SK-N-SH (cell line): ENCODE measurements around the gene IGF1R. TPM values are rescaled to one million over a fixed set of nuclear protein-coding genes. Genes with fewer than 3 reads are reported as not detected.

ENCODE experiments used
- CTCF ChIA-PET: fragments of 300-600, 350-600 bp; formaldehyde crosslinking; extraction: SDS; loops from one replicate; lab custom pipeline; 2021; lab: Yijun Ruan, JAX
- POLR2A ChIA-PET: fragments of 350-600 bp; sonication (Branson Sonifier 250); formaldehyde crosslinking; extraction: SDS; loops from one replicate; lab custom pipeline; 2020; ENCODE audit warnings: antibody characterized with exemption, inconsistent platforms; lab: Yijun Ruan, JAX
- DNase-seq: peaks from one replicate; pipeline ENCODE4 v3.0.0; 2012
- H2AFZ ChIP-seq: fragments of 200-600 bp; sonication (generic); 2 replicates; pipeline ENCODE4 v1.8.1; 2016; ENCODE audit warnings: antibody characterized with exemption, mild to moderate bottlenecking, low read depth
- H3F3A ChIP-seq: fragments of 200-600 bp; sonication (generic); replicated peaks from 2 replicates; pipeline ENCODE3; 2016; ENCODE audit warnings: antibody characterized with exemption, mild to moderate bottlenecking; ENCODE audit not compliant: insufficient read depth
- H3K27ac ChIP-seq, 2 experiments: fragments of 200-500 bp in 1 of 2; fragments of 200-600 bp in 1 of 2; sonication (Bioruptor generic) in 1 of 2; sonication (generic), shearing (Covaris generic) in 1 of 2; 2 replicates each; pipeline versions ENCODE4 v1.5.1 to v1.6.1; 2014 to 2016; ENCODE audit warnings: low read depth in 2 of 2, inconsistent platforms in 1 of 2, low read length in 1 of 2, mild to moderate bottlenecking in 1 of 2, mixed read lengths in 1 of 2
- H3K27me3 ChIP-seq: fragments of 200-600 bp; sonication (generic), shearing (Covaris generic); 2 replicates; pipeline ENCODE4 v1.6.1; 2016; ENCODE audit warnings: mixed run types; ENCODE audit not compliant: insufficient read depth
- H3K36me3 ChIP-seq, 2 experiments: fragments of 200-500 bp in 1 of 2; fragments of 200-600 bp in 1 of 2; sonication (Bioruptor generic) in 1 of 2; sonication (generic) in 1 of 2; replicated peaks in 1 of 2; 2 replicates each; pipeline versions ENCODE3 to v1.5.1; 2014 to 2016; ENCODE audit warnings: low read length in 1 of 2, mild to moderate bottlenecking in 1 of 2; ENCODE audit not compliant: insufficient read depth in 2 of 2, control insufficient read depth in 1 of 2
- H3K4me1 ChIP-seq, 2 experiments: fragments of 200-500 bp in 1 of 2; fragments of 200-600 bp in 1 of 2; sonication (Bioruptor generic) in 1 of 2; sonication (generic), shearing (Covaris generic) in 1 of 2; 2 replicates each; pipeline versions ENCODE4 v1.5.1 to v1.6.1; 2014 to 2016; ENCODE audit warnings: low read depth in 1 of 2, low read length in 1 of 2, mixed run types in 1 of 2; ENCODE audit not compliant: insufficient read depth in 2 of 2, control insufficient read depth in 1 of 2
- H3K4me2 ChIP-seq: fragments of 200-600 bp; sonication (generic), shearing (Covaris generic); 2 replicates; pipeline ENCODE4 v1.6.1; 2017; ENCODE audit warnings: mixed run types
- H3K4me3 ChIP-seq, 2 experiments: fragments of 200-500 bp in 1 of 2; fragments of 200-600 bp in 1 of 2; sonication (Bioruptor generic) in 1 of 2; sonication (generic), shearing (Covaris generic) in 1 of 2; 2 replicates each; pipeline versions ENCODE4 v1.5.1 to v1.8.1; 2014 to 2016; ENCODE audit warnings: low read depth in 2 of 2, inconsistent platforms in 1 of 2, low read length in 1 of 2, mild to moderate bottlenecking in 1 of 2, mixed read lengths in 1 of 2, moderate library complexity in 1 of 2
- H3K79me2 ChIP-seq: fragments of 200-600 bp; sonication (generic); 2 replicates; pipeline ENCODE4 v1.8.1; 2017; ENCODE audit warnings: mild to moderate bottlenecking; ENCODE audit not compliant: insufficient read depth
- H3K9ac ChIP-seq: fragments of 200-600 bp; sonication (generic); 2 replicates; pipeline ENCODE4 v1.6.1; 2017; ENCODE audit warnings: mixed run types
- H3K9me2 ChIP-seq: fragments of 200-600 bp; sonication (generic); 2 replicates; pipeline ENCODE4 v1.6.1; 2017; ENCODE audit warnings: mixed run types
- H3K9me3 ChIP-seq: fragments of 200-600 bp; sonication (generic); 2 replicates; pipeline ENCODE4 v1.6.1; 2017; ENCODE audit warnings: mixed run types, mild to moderate bottlenecking, moderate library complexity
- H4K20me1 ChIP-seq: fragments of 200-600 bp; sonication (generic); 2 replicates; pipeline ENCODE4 v1.6.1; 2017; ENCODE audit warnings: mild to moderate bottlenecking, mixed run types; ENCODE audit not compliant: insufficient read depth
- FOXM1 ChIP-seq: IDR thresholded peaks from 2 replicates; pipeline ENCODE4 v1.4.0; 2012; ENCODE audit warnings: low read depth, mild to moderate bottlenecking
- GATA2 ChIP-seq: sonication (generic); formaldehyde crosslinking; IDR thresholded peaks from 2 replicates; pipeline ENCODE4 v1.5.0; 2020; ENCODE audit warnings: mild to moderate bottlenecking, missing genetic modification reagents
- NRF1 ChIP-seq: IDR thresholded peaks from 2 replicates; pipeline ENCODE4 v1.6.1; 2012; ENCODE audit warnings: low read depth, mild to moderate bottlenecking, low read length
- RCOR1 ChIP-seq: fragments of 150-350 bp; IDR thresholded peaks from 2 replicates; pipeline ENCODE4 v1.6.1; 2017; ENCODE audit warnings: antibody characterized with exemption, low read length
- RFX5 ChIP-seq: IDR thresholded peaks from 2 replicates; pipeline ENCODE4 v1.6.1; 2012; ENCODE audit warnings: mild to moderate bottlenecking, improper control_type of control experiment, low read length
- RXRA ChIP-seq: IDR thresholded peaks from 2 replicates; pipeline ENCODE4 v1.4.0; 2012; ENCODE audit warnings: low read depth, mild to moderate bottlenecking, borderline replicate concordance
- SIN3A ChIP-seq: IDR thresholded peaks from 2 replicates; pipeline ENCODE4 v1.6.1; 2012; ENCODE audit warnings: low read depth, mild to moderate bottlenecking, low read length, moderate library complexity, borderline replicate concordance
- TCF12 ChIP-seq: IDR thresholded peaks from 2 replicates; pipeline ENCODE4 v1.4.0; 2012
- WGBS: methylation state at CpG from one replicate; pipeline ENCODE4 v1.1.6; 2017; ENCODE audit warnings: low lambda C conversion rate; 5-methylcytosine and 5-hydroxymethylcytosine counted together
- polyA plus RNA-seq, 3 experiments: library from polyadenylated mRNA; depleted of rRNA; stranded (reverse); fragments of >200 nt; gene quantifications; 2 replicates each; pipeline ENCODE4 v1.2.3, GENCODE V29; 2012
- TF ChIP-seq, protein P1 (sequence below): IDR thresholded peaks from 2 replicates; pipeline ENCODE4 v1.4.0; 2012; ENCODE audit warnings: low read depth
- TF ChIP-seq, protein P2 (sequence below): IDR thresholded peaks from 2 replicates; pipeline ENCODE4 v1.6.1; 2012; ENCODE audit warnings: mild to moderate bottlenecking, low read depth, low read length, moderate library complexity
- TF ChIP-seq, protein P3 (sequence below): fragments of 150-350 bp; IDR thresholded peaks from 2 replicates; pipeline ENCODE4 v1.6.1; 2016; ENCODE audit warnings: mild to moderate bottlenecking, low read depth, low read length

The IGF1R gene
- polyA plus RNA-seq, 1 of the 3 experiments (the other 2 are of a cell fraction): 9.5 TPM

- TF ChIP-seq, protein P1, sequence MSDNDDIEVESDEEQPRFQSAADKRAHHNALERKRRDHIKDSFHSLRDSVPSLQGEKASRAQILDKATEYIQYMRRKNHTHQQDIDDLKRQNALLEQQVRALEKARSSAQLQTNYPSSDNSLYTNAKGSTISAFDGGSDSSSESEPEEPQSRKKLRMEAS: no peak
- TF ChIP-seq FOXM1 (no peak), TCF12 (no peak), RFX5 (no peak), RXRA (no peak), RCOR1 (no peak), NRF1 (no peak)
- TF ChIP-seq, protein P2, sequence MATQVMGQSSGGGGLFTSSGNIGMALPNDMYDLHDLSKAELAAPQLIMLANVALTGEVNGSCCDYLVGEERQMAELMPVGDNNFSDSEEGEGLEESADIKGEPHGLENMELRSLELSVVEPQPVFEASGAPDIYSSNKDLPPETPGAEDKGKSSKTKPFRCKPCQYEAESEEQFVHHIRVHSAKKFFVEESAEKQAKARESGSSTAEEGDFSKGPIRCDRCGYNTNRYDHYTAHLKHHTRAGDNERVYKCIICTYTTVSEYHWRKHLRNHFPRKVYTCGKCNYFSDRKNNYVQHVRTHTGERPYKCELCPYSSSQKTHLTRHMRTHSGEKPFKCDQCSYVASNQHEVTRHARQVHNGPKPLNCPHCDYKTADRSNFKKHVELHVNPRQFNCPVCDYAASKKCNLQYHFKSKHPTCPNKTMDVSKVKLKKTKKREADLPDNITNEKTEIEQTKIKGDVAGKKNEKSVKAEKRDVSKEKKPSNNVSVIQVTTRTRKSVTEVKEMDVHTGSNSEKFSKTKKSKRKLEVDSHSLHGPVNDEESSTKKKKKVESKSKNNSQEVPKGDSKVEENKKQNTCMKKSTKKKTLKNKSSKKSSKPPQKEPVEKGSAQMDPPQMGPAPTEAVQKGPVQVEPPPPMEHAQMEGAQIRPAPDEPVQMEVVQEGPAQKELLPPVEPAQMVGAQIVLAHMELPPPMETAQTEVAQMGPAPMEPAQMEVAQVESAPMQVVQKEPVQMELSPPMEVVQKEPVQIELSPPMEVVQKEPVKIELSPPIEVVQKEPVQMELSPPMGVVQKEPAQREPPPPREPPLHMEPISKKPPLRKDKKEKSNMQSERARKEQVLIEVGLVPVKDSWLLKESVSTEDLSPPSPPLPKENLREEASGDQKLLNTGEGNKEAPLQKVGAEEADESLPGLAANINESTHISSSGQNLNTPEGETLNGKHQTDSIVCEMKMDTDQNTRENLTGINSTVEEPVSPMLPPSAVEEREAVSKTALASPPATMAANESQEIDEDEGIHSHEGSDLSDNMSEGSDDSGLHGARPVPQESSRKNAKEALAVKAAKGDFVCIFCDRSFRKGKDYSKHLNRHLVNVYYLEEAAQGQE: no peak
These were observed 294.7 kb downstream of the IGF1R start (continued) for GRCh38 chr15:98943051-98943508.

- H3K79me2 ChIP-seq: no peaks in the 10 kb centered on the region
- no peak overlapping the region for H3K4me3 ChIP-seq
- H4K20me1 ChIP-seq: no peaks in the 10 kb centered on the region
- DNase-seq: no peak
- H3K9me3 ChIP-seq: no peaks in the 10 kb centered on the region
- no peak overlapping the region for H3K9ac ChIP-seq
- H3K27ac ChIP-seq: no peak overlapping the region; a peak in 2 of 4 replicates
- TF ChIP-seq, protein P3, sequence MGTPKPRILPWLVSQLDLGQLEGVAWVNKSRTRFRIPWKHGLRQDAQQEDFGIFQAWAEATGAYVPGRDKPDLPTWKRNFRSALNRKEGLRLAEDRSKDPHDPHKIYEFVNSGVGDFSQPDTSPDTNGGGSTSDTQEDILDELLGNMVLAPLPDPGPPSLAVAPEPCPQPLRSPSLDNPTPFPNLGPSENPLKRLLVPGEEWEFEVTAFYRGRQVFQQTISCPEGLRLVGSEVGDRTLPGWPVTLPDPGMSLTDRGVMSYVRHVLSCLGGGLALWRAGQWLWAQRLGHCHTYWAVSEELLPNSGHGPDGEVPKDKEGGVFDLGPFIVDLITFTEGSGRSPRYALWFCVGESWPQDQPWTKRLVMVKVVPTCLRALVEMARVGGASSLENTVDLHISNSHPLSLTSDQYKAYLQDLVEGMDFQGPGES: no peak
- TF ChIP-seq SIN3A (no peak), GATA2 (CRISPR knock-in tag) (peak; percentile 31; the same call in 1 of the 2 replicates)
- CTCF ChIA-PET: interaction anchor here (1.2 kb wide), 1 partner anchor 67 kb away, joined by 3 read pairs; no protein-coding TSS in a partner anchor
- H2AFZ ChIP-seq: no peak overlapping the region
- H3K36me3 ChIP-seq: peaks cover 22 to 42% of the 10 kb centered on the region in 2 experiments
- H3K4me2 ChIP-seq: no peak overlapping the region
- POLR2A ChIA-PET: no interaction called here
- no peaks in the 10 kb centered on the region for H3K9me2 ChIP-seq
- H3F3A ChIP-seq: no peaks in the 10 kb centered on the region
- no peaks in the 10 kb centered on the region for H3K27me3 ChIP-seq
- 88% methylated on average over 6 of the region's 6 CpGs for WGBS
- peaks cover 0 to 3% of the 10 kb centered on the region in 2 experiments; a peak in 1 of 4 replicates for H3K4me1 ChIP-seq
These were observed 295.3 kb downstream of the IGF1R start for GRCh38 chr15:98943601-98944151.
